Activated T-cell treated with anti-CD3 and anti-CD28 coated beads for 4 hours (primary cell): ENCODE data around the gene VWA1.
"Not testable (repeated sequence)": the region's sequence is repeated elsewhere in the genome, so short reads cannot be mapped to it uniquely, and the experiment has no call there.

ENCODE experiments used
- DNase-seq: peaks from one replicate; pipeline ENCODE4 v3.0.0-alpha.2; 2020

Gene VWA1

GRCh38 chr1:1424707-1425106, 10.8 kb upstream of the VWA1 start:
- no peak for DNase-seq

- DNase-seq: no peak
Measured at GRCh38 chr1:1425426-1425752, 10.1 kb upstream of the VWA1 start.

GRCh38 chr1:1425753-1426495, 9.6 kb upstream of the VWA1 start:
- no peak for DNase-seq

GRCh38 chr1:1426496-1427105, 8.9 kb upstream of the VWA1 start:
- DNase-seq: no peak

- no peak for DNase-seq
Measured at GRCh38 chr1:1427106-1427819, 8.2 kb upstream of the VWA1 start.

- no peak for DNase-seq
Measured at GRCh38 chr1:1427820-1428148, 7.7 kb upstream of the VWA1 start.

GRCh38 chr1:1428174-1428573, 7.3 kb upstream of the VWA1 start:
- DNase-seq: no peak

GRCh38 chr1:1428967-1429366, 6.5 kb upstream of the VWA1 start:
- not testable (repeated sequence) for DNase-seq

- DNase-seq: no peak
Measured at GRCh38 chr1:1429671-1430073, 5.8 kb upstream of the VWA1 start.

- DNase-seq: no peak
Measured at GRCh38 chr1:1430114-1430982, 5.1 kb upstream of the VWA1 start.

GRCh38 chr1:1430992-1431844, 4.3 kb upstream of the VWA1 start:
- no peak for DNase-seq

- DNase-seq: no peak
Measured at GRCh38 chr1:1431845-1432273, 3.6 kb upstream of the VWA1 start.

GRCh38 chr1:1432274-1432950, 3.1 kb upstream of the VWA1 start:
- no peak for DNase-seq

GRCh38 chr1:1432951-1433803, 2.3 kb upstream of the VWA1 start:
- DNase-seq: no peak

GRCh38 chr1:1433804-1434130, 1.7 kb upstream of the VWA1 start:
- peak; percentile 23 for DNase-seq

GRCh38 chr1:1434131-1434823, 1.2 kb upstream of the VWA1 start:
- DNase-seq: no peak

GRCh38 chr1:1434824-1435105, 725 bp upstream of the VWA1 start:
- no peak for DNase-seq

GRCh38 chr1:1435911-1436629, 580 bp downstream of the VWA1 start:
- no peak for DNase-seq

GRCh38 chr1:1436630-1437032, 1.1 kb downstream of the VWA1 start:
- DNase-seq: no peak
